ENCODE measurements around the gene DENND4A.

DNA sequence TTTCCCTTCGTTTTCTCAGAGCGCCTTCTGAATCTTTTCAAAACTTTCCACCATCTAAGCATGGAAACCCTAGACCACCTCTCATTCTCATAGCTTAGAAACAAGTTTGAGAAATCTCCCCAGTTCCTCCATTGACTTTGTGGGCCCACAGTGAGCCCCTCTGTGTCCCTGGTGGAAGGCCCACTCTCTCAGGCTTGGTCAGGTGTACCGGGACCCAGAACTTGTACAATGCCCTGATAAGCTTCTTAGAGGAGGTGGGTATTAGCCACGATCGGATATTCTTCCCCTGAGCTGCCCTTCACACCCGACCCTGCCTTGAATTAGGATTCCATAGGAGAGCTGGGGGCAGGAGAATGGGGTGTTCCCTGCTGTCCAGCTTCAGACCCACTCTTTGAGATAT lies 170.5 kb downstream of the DENND4A start, which contains the start of gene SLC24A1:
- TF ChIP-seq CTCF (IDR thresholded peaks at IDR 0.05) (no peak), EP300 (IDR thresholded peaks at IDR 0.05) (no peak)

All from gastroesophageal sphincter (tissue), 3 donors.